Dendritic cell treated with granulocyte-macrophage colony-stimulating factor and Interleukin-4, amounts not matched to agents 40 ng/mL and 50 ng/mL, for 4 days (primary cell): ENCODE results near the gene ACTR1A.

ENCODE experiments used
- H3K27ac Mint-ChIP-seq: one replicate; pipeline ENCODE4 v1.8.0; 2022; ENCODE audit warnings: mild to moderate bottlenecking, mixed read lengths
- H3K27me3 Mint-ChIP-seq: one replicate; pipeline ENCODE4 v1.8.0; 2022; ENCODE audit warnings: mild to moderate bottlenecking, mixed read lengths
- H3K36me3 Mint-ChIP-seq: one replicate; pipeline ENCODE4 v1.8.0; 2022; ENCODE audit warnings: low read depth, mixed read lengths
- H3K4me1 Mint-ChIP-seq: one replicate; pipeline ENCODE4 v1.8.0; 2022; ENCODE audit warnings: low read depth, mixed read lengths
- H3K4me3 Mint-ChIP-seq: one replicate; pipeline ENCODE4 v1.8.0; 2022; ENCODE audit warnings: mild to moderate bottlenecking, moderate library complexity, mixed read lengths
- H3K9me3 Mint-ChIP-seq: one replicate; pipeline ENCODE4 v1.8.0; 2022; ENCODE audit warnings: mixed read lengths
- intact Hi-C: fragments of 100-400 bp; cut with micrococcal nuclease; formaldehyde crosslinking; loops from one replicate; pipeline ENCODE4 v1.15.0; 2022

ACTR1A gene

GRCh38 chr10:102491136-102491535, 11.4 kb downstream of the ACTR1A start:
- peaks cover 93% of the 10 kb centered on the region for H3K36me3 Mint-ChIP-seq
- no peak overlapping the region for H3K4me3 Mint-ChIP-seq
- H3K27ac Mint-ChIP-seq, result no peak overlapping the region
- peaks cover 22% of the 10 kb centered on the region for H3K4me1 Mint-ChIP-seq
- H3K9me3 Mint-ChIP-seq, result no peaks in the 10 kb centered on the region
- intact Hi-C loops, result no loop called here
- H3K27me3 Mint-ChIP-seq, result no peaks in the 10 kb centered on the region

GRCh38 chr10:102485093-102485784, 17.3 kb downstream of the ACTR1A start:
- intact Hi-C loops, result no loop called here
- H3K27ac Mint-ChIP-seq, result no peak overlapping the region
- peaks cover 100% of the 10 kb centered on the region for H3K36me3 Mint-ChIP-seq

GRCh38 chr10:102484021-102484420, 18.5 kb downstream of the ACTR1A start:
- peaks cover 100% of the 10 kb centered on the region for H3K36me3 Mint-ChIP-seq

More at GRCh38 chr10:102485093-102485784, 17.3 kb downstream of the ACTR1A start:
- Mint-ChIP-seq H3K4me1 (no peaks in the 10 kb centered on the region), H3K9me3 (no peaks in the 10 kb centered on the region), H3K4me3 (no peak overlapping the region), H3K27me3 (no peaks in the 10 kb centered on the region)

GRCh38 chr10:102480396-102480795, 22.1 kb downstream of the ACTR1A start:
- no peaks in the 10 kb centered on the region for H3K27me3 Mint-ChIP-seq
- H3K4me3 Mint-ChIP-seq, result no peak overlapping the region
- H3K9me3 Mint-ChIP-seq, result no peaks in the 10 kb centered on the region
- peaks cover 87% of the 10 kb centered on the region for H3K36me3 Mint-ChIP-seq
- H3K27ac Mint-ChIP-seq, result no peak overlapping the region
- H3K4me1 Mint-ChIP-seq, result peaks cover 10% of the 10 kb centered on the region
- intact Hi-C loops, result no loop called here

More at GRCh38 chr10:102484021-102484420, 18.5 kb downstream of the ACTR1A start:
- intact Hi-C loops, result no loop called here
- no peaks in the 10 kb centered on the region for H3K9me3 Mint-ChIP-seq
- no peaks in the 10 kb centered on the region for H3K27me3 Mint-ChIP-seq
- no peak overlapping the region for H3K4me3 Mint-ChIP-seq
- H3K4me1 Mint-ChIP-seq, result peaks cover 5% of the 10 kb centered on the region
- no peak overlapping the region for H3K27ac Mint-ChIP-seq

- peaks cover 85% of the 10 kb centered on the region for H3K36me3 Mint-ChIP-seq
- no peak overlapping the region for H3K4me3 Mint-ChIP-seq
Measured at GRCh38 chr10:102479651-102480050, 22.9 kb downstream of the ACTR1A start.

GRCh38 chr10:102476466-102477141, 25.9 kb downstream of the ACTR1A start:
- H3K4me1 Mint-ChIP-seq, result peaks cover 10% of the 10 kb centered on the region

More at GRCh38 chr10:102479651-102480050, 22.9 kb downstream of the ACTR1A start:
- Mint-ChIP-seq H3K4me1 (peaks cover 10% of the 10 kb centered on the region), H3K27me3 (no peaks in the 10 kb centered on the region), H3K27ac (peak overlapping the region; percentile 61), H3K9me3 (no peaks in the 10 kb centered on the region)
- intact Hi-C loops, result loop anchor here (1.0 to 5.0 kb wide), 4 partner anchors 26 to 247 kb away; no protein-coding TSS in a partner anchor

GRCh38 chr10:102475451-102476040, 27.0 kb downstream of the ACTR1A start:
- Mint-ChIP-seq H3K4me3 (no peak overlapping the region), H3K27me3 (no peaks in the 10 kb centered on the region), H3K36me3 (peaks cover 75% of the 10 kb centered on the region), H3K4me1 (peaks cover 10% of the 10 kb centered on the region), H3K9me3 (no peaks in the 10 kb centered on the region), H3K27ac (no peak overlapping the region)
- intact Hi-C loops, result loop anchor here (5.0 kb wide), 1 partner anchor 243 kb away; no protein-coding TSS in a partner anchor

More at GRCh38 chr10:102476466-102477141, 25.9 kb downstream of the ACTR1A start:
- peaks cover 75% of the 10 kb centered on the region for H3K36me3 Mint-ChIP-seq
- H3K27me3 Mint-ChIP-seq, result no peaks in the 10 kb centered on the region
- no peak overlapping the region for H3K4me3 Mint-ChIP-seq
- no peak overlapping the region for H3K27ac Mint-ChIP-seq
- intact Hi-C loops, result loop anchor here (5.0 kb wide), 1 partner anchor 244 kb away; no protein-coding TSS in a partner anchor
- no peaks in the 10 kb centered on the region for H3K9me3 Mint-ChIP-seq

GRCh38 chr10:102473445-102474331, 28.8 kb downstream of the ACTR1A start:
- Mint-ChIP-seq H3K36me3 (peaks cover 62% of the 10 kb centered on the region), H3K4me1 (peaks cover 18% of the 10 kb centered on the region), H3K27ac (no peak overlapping the region), H3K4me3 (no peak overlapping the region), H3K9me3 (no peaks in the 10 kb centered on the region), H3K27me3 (no peaks in the 10 kb centered on the region)
- intact Hi-C loops, result no loop called here

- intact Hi-C loops, result no loop called here
- Mint-ChIP-seq H3K4me1 (peaks cover 35% of the 10 kb centered on the region), H3K4me3 (no peak overlapping the region), H3K36me3 (peaks cover 46% of the 10 kb centered on the region), H3K27ac (no peak overlapping the region), H3K27me3 (no peaks in the 10 kb centered on the region), H3K9me3 (no peaks in the 10 kb centered on the region)
Measured at GRCh38 chr10:102470579-102471546, 31.6 kb downstream of the ACTR1A start.

GRCh38 chr10:102468683-102469082, 33.8 kb downstream of the ACTR1A start:
- Mint-ChIP-seq H3K36me3 (peaks cover 27% of the 10 kb centered on the region), H3K9me3 (no peaks in the 10 kb centered on the region), H3K4me1 (peaks cover 37% of the 10 kb centered on the region), H3K27me3 (no peaks in the 10 kb centered on the region), H3K27ac (peak overlapping the region; percentile 76), H3K4me3 (no peak overlapping the region)
- intact Hi-C loops, result no loop called here

GRCh38 chr10:102467971-102468438, 34.5 kb downstream of the ACTR1A start:
- peaks cover 43% of the 10 kb centered on the region for H3K4me1 Mint-ChIP-seq
- peak overlapping the region; percentile 76 for H3K27ac Mint-ChIP-seq
- H3K4me3 Mint-ChIP-seq, result peak overlapping the region; percentile 28
- intact Hi-C loops, result no loop called here
- H3K27me3 Mint-ChIP-seq, result peaks cover 5% of the 10 kb centered on the region
- no peaks in the 10 kb centered on the region for H3K9me3 Mint-ChIP-seq
- peaks cover 22% of the 10 kb centered on the region for H3K36me3 Mint-ChIP-seq

- peaks cover 16% of the 10 kb centered on the region for H3K36me3 Mint-ChIP-seq
- intact Hi-C loops, result no loop called here
- H3K4me3 Mint-ChIP-seq, result no peak overlapping the region
- H3K27me3 Mint-ChIP-seq, result peaks cover 12% of the 10 kb centered on the region
- H3K27ac Mint-ChIP-seq, result no peak overlapping the region
- no peaks in the 10 kb centered on the region for H3K9me3 Mint-ChIP-seq
- peaks cover 50% of the 10 kb centered on the region for H3K4me1 Mint-ChIP-seq
Measured at GRCh38 chr10:102467318-102467717, 35.2 kb downstream of the ACTR1A start.
